PFSK-1 (cell line): Measurements from ENCODE around the gene C16orf87.

ENCODE experiments used
- POLR2AphosphoS5 ChIP-seq: IDR thresholded peaks from 2 replicates; pipeline ENCODE4 v1.6.1; 2012; ENCODE audit warnings: low read depth, mild to moderate bottlenecking, control low read depth, low read length, moderate library complexity
- SIN3A ChIP-seq: IDR thresholded peaks from 2 replicates; pipeline ENCODE4 v1.6.1; 2012; ENCODE audit warnings: mild to moderate bottlenecking, low read length, moderate library complexity, borderline replicate concordance; ENCODE audit not compliant: insufficient read depth
- TAF1 ChIP-seq: IDR thresholded peaks from 2 replicates; pipeline ENCODE4 v1.6.1; 2012; ENCODE audit warnings: low read length, control low read depth, borderline replicate concordance; ENCODE audit not compliant: insufficient read depth

GRCh38 chr16:46765050-46765449, 65.9 kb downstream of the C16orf87 start:
- TF ChIP-seq POLR2AphosphoS5, result no peak
- no peak for TF ChIP-seq SIN3A
- no peak for TF ChIP-seq TAF1
